GM12878 (cell line): Measurements from ENCODE around the gene MYRFL. TPM values are rescaled to one million over a fixed set of nuclear protein-coding genes. Genes with fewer than 3 reads are reported as not detected.

ENCODE experiments used
- ATAC-seq: fragments of 200-7000 bp; cut with Tn5 transposase; 3 replicates; pipeline ENCODE4 v1.9.1; 2020; ENCODE audit warnings: mild to moderate bottlenecking, moderate library complexity
- BruUV-seq: library from RNA; stranded (reverse); fragments of 400-500 nt; replicated peaks from 2 replicates; lab custom pipeline; 2021; lab: Mats Ljungman, UMichigan
- CTCF ChIA-PET: fragments of 300-600 bp; sonication (Branson Sonifier 250); formaldehyde crosslinking; extraction: SDS; loops from one replicate; lab custom pipeline; 2021; ENCODE audit warnings: inconsistent platforms; lab: Yijun Ruan, JAX
- POLR2A ChIA-PET: fragments of 350-600 bp; formaldehyde crosslinking; extraction: SDS; loops from one replicate; lab custom pipeline; 2021; ENCODE audit warnings: inconsistent platforms; lab: Charles Lee
- RAD21 ChIA-PET: fragments of 300-600 bp; sonication (Branson Sonifier 250); formaldehyde crosslinking; loops from one replicate; lab custom pipeline; 2023; ENCODE audit warnings: antibody characterized with exemption; ENCODE audit not compliant: unreplicated experiment; lab: Charles Lee
- SMC1A ChIA-PET: fragments of 300-600 bp; sonication (Branson Sonifier 250); formaldehyde crosslinking; loops from one replicate; lab custom pipeline; 2023; ENCODE audit not compliant: unreplicated experiment, uncharacterized antibody; lab: Charles Lee
- DNase-seq: peaks from one replicate; pipeline ENCODE4 v3.0.0-alpha.2; 2011; ENCODE audit warnings: low read depth, low spot score
- FAIRE-seq: peaks from 3 replicates; lab custom pipeline; 2011; peaks lifted over from hg19 to GRCh38; lab: Jason Lieb, UNC
- H2AFZ ChIP-seq: 2 replicates; pipeline ENCODE4 v1.6.0; 2011; ENCODE audit warnings: low read depth, low read length, control low read depth; ENCODE audit not compliant: control insufficient read depth
- H3K27ac ChIP-seq: 2 replicates; pipeline ENCODE4 v1.5.1; 2011; ENCODE audit warnings: control low read depth; ENCODE audit not compliant: control insufficient read depth, insufficient read depth
- H3K27me3 ChIP-seq, 2 experiments: replicated peaks in 1 of 2; 2 replicates each; pipeline versions ENCODE4 v1.6.0 to v1.6.1; 2011; ENCODE audit warnings: low read length in 1 of 2; ENCODE audit not compliant: control insufficient read depth in 2 of 2, insufficient read depth in 2 of 2
- H3K36me3 ChIP-seq, 2 experiments: 2 replicates each; pipeline ENCODE4 v1.5.1; 2011; ENCODE audit warnings: low read length in 1 of 2; ENCODE audit not compliant: control insufficient read depth in 2 of 2, insufficient read depth in 2 of 2
- H3K4me1 ChIP-seq: 2 replicates; pipeline ENCODE4 v1.6.1; 2011; ENCODE audit warnings: mild to moderate bottlenecking, low read length, moderate library complexity, mixed read lengths; ENCODE audit not compliant: control insufficient read depth, insufficient read depth
- H3K4me2 ChIP-seq: 2 replicates; pipeline ENCODE4 v1.6.0; 2011; ENCODE audit warnings: control low read depth; ENCODE audit not compliant: control insufficient read depth, insufficient read depth
- H3K4me3 ChIP-seq: fragments of 200-600 bp; sonication (generic); 2 replicates; pipeline ENCODE4 v1.5.1; 2016
- H3K79me2 ChIP-seq: 2 replicates; pipeline ENCODE4 v1.6.0; 2011; ENCODE audit warnings: low read length; ENCODE audit not compliant: control insufficient read depth, insufficient read depth
- H3K9ac ChIP-seq: 2 replicates; pipeline ENCODE4 v1.8.0; 2011; ENCODE audit warnings: low read length, control low read depth, mixed read lengths; ENCODE audit not compliant: control insufficient read depth, insufficient read depth
- H3K9me3 ChIP-seq: replicated peaks from 3 replicates; pipeline ENCODE4 v1.5.1; 2011; ENCODE audit warnings: mild to moderate bottlenecking, low read length; ENCODE audit not compliant: control insufficient read depth, insufficient read depth
- H4K20me1 ChIP-seq: 2 replicates; pipeline ENCODE4 v1.6.0; 2011; ENCODE audit not compliant: control insufficient read depth, insufficient read depth
- DPF2 ChIP-seq: fragments of 450-650 bp; IDR thresholded peaks from 2 replicates; pipeline ENCODE4 v1.6.1; 2017; ENCODE audit warnings: mild to moderate bottlenecking
- PML ChIP-seq: IDR thresholded peaks from 2 replicates; pipeline ENCODE4 v1.6.1; 2012; ENCODE audit warnings: low read length, inconsistent platforms
- RELA ChIP-seq: fragments of 450-650 bp; IDR thresholded peaks from 2 replicates; pipeline ENCODE4 v1.8.0; 2014; ENCODE audit warnings: borderline replicate concordance; ENCODE audit not compliant: partially characterized antibody
- TBL1XR1 ChIP-seq: IDR thresholded peaks from 2 replicates; pipeline ENCODE4 v1.6.1; 2012; ENCODE audit warnings: low read depth, low read length, improper control_type of control experiment
- ZBTB11 ChIP-seq: fragments of 450-650 bp; formaldehyde crosslinking; IDR thresholded peaks from 2 replicates; pipeline ENCODE4 v1.5.0; 2022; ENCODE audit warnings: mild to moderate bottlenecking, missing genetic modification characterization
- ZNF687 ChIP-seq: fragments of 450-650 bp; IDR thresholded peaks from 2 replicates; pipeline ENCODE4 v1.6.1; 2017; ENCODE audit warnings: mild to moderate bottlenecking, moderate library complexity
- WGBS: methylation state at CpG from one replicate; pipeline ENCODE4 v1.1.6; 2016; ENCODE audit warnings: low lambda C conversion rate; ENCODE audit not compliant: insufficient replicate concordance, insufficient coverage; ENCODE audit errors: missing lambda C conversion rate; 5-methylcytosine and 5-hydroxymethylcytosine counted together
- in situ Hi-C: fragments of 300-500 bp; cut with MboI; formaldehyde crosslinking; loops from 9 replicates; pipeline ENCODE4 v1.14.3; 2018; ENCODE audit warnings: mixed read lengths
- intact Hi-C: fragments of 100-400 bp; cut with micrococcal nuclease; formaldehyde crosslinking; loops from one replicate; pipeline ENCODE4 v1.14.2; 2022; ENCODE audit not compliant: unreplicated experiment
- polyA plus RNA-seq, 11 experiments: library from polyadenylated mRNA; depleted of rRNA in 4 of 11; unstranded in 6 of 11; stranded (reverse) in 5 of 11; fragments of >200 nt; fragmentation: Nextera tagmentation in 4 of 11; fragmentation: Illumina TruSeq in 1 of 11; extraction: Ambion mirVana in 4 of 11; extraction: Trizol in 1 of 11; gene quantifications; 1 replicate in 1 of 11; 2 replicates in 10 of 11; pipeline versions ENCODE4 v1.2.1 to v1.2.3, GENCODE V29; 2011 to 2016; ENCODE audit warnings: inconsistent platforms in 2 of 11, missing spikeins in 2 of 11, low read depth in 1 of 11
- total RNA-seq, 4 experiments: library from RNA; depleted of rRNA in 3 of 4; stranded (reverse); fragments of >200 nt in 3 of 4; fragmentation: Illumina TruSeq in 1 of 4; extraction: Trizol in 1 of 4; gene quantifications; 2 replicates each; pipeline versions ENCODE4 v1.2.1 to v1.2.3, GENCODE V29; 2013 to 2021
- TF ChIP-seq, protein P1 (sequence below): fragments of 450-650 bp; IDR thresholded peaks from 2 replicates; pipeline ENCODE4 v1.6.1; 2017; ENCODE audit warnings: mild to moderate bottlenecking, moderate library complexity
- TF ChIP-seq, protein P2 (sequence below): fragments of 450-650 bp; IDR thresholded peaks from 2 replicates; pipeline ENCODE4 v1.6.1; 2016; ENCODE audit warnings: mild to moderate bottlenecking

Gene MYRFL
- total and polyA plus RNA-seq, 10 of the 15 experiments (the other 5 are each of a cell fraction or from before 2014, with no cell fraction given) = 0.24 to 1.8 (median 0.64) TPM

GRCh38 chr12:69915964-69916363, 90.9 kb downstream of the MYRFL start (continued):
- TF ChIP-seq, protein P1, sequence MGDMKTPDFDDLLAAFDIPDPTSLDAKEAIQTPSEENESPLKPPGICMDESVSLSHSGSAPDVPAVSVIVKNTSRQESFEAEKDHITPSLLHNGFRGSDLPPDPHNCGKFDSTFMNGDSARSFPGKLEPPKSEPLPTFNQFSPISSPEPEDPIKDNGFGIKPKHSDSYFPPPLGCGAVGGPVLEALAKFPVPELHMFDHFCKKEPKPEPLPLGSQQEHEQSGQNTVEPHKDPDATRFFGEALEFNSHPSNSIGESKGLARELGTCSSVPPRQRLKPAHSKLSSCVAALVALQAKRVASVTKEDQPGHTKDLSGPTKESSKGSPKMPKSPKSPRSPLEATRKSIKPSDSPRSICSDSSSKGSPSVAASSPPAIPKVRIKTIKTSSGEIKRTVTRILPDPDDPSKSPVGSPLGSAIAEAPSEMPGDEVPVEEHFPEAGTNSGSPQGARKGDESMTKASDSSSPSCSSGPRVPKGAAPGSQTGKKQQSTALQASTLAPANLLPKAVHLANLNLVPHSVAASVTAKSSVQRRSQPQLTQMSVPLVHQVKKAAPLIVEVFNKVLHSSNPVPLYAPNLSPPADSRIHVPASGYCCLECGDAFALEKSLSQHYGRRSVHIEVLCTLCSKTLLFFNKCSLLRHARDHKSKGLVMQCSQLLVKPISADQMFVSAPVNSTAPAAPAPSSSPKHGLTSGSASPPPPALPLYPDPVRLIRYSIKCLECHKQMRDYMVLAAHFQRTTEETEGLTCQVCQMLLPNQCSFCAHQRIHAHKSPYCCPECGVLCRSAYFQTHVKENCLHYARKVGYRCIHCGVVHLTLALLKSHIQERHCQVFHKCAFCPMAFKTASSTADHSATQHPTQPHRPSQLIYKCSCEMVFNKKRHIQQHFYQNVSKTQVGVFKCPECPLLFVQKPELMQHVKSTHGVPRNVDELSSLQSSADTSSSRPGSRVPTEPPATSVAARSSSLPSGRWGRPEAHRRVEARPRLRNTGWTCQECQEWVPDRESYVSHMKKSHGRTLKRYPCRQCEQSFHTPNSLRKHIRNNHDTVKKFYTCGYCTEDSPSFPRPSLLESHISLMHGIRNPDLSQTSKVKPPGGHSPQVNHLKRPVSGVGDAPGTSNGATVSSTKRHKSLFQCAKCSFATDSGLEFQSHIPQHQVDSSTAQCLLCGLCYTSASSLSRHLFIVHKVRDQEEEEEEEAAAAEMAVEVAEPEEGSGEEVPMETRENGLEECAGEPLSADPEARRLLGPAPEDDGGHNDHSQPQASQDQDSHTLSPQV = no peak

DNA sequence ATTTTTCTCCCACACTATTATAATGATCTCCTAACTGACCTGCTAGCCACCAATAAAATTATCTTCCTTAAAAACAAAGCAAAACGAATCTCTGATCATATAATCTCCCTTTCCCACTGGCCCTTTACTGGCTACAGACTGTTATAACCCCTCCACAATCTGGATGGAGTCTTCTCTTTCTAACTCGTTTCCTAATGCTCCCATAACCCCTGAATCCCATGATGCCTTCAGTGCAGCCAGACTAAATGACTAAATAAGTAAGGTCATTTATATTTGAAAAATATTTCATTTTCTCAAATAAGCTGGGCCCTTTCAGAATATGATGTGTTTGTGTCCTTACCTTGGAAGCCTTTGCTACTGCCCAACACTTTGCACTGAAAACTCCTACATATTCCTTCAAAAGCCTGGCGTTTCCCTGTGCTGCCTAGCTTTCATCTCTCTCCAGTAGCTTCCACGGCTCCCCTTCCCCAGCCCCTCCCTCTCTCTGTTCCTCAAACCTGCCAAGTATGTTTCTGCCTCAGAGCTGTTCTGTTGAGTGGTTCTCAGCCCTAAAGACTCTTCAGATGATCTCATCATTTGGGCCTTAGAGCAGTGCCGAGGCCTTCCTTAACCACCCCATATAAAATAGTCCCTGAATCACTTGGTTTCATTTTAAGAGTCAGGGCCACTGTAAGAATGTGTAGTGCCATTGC, 91.7 kb downstream of the MYRFL start:
- Histone ChIP-seq H3K4me2 (no peak overlapping the region), H3K36me3 (no peaks in the 10 kb centered on the region), H3K4me3 (no peak overlapping the region), H3K27me3 (no peaks in the 10 kb centered on the region), H4K20me1 (no peaks in the 10 kb centered on the region), H3K27ac (no peak overlapping the region), H3K4me1 (no peaks in the 10 kb centered on the region), H3K9me3 (no peaks in the 10 kb centered on the region; the same call in 1 of the 3 replicates), H3K79me2 (no peaks in the 10 kb centered on the region), H3K9ac (no peak overlapping the region), H2AFZ (no peak overlapping the region)
- POLR2A ChIA-PET = no interaction called here
- CTCF ChIA-PET = interaction anchor here (1.5 kb wide), 1 partner anchor 16 kb away, joined by 5 read pairs; no protein-coding TSS in a partner anchor
- in situ Hi-C loops = no loop called here
- 50% methylated on average over 5 of the region's 5 CpGs for WGBS
- no peak for DNase-seq
- no TSS peak for BruUV-seq
- intact Hi-C loops = no loop called here
- FAIRE-seq = no peak
- RAD21 ChIA-PET = no interaction called here
- SMC1A ChIA-PET = no interaction called here
- no peak for ATAC-seq
- TF ChIP-seq PML (no peak), TBL1XR1 (no peak), ZNF687 (no peak), DPF2 (no peak), RELA (no peak), ZBTB11 (CRISPR knock-in tag) (no peak)
- TF ChIP-seq, protein P2, sequence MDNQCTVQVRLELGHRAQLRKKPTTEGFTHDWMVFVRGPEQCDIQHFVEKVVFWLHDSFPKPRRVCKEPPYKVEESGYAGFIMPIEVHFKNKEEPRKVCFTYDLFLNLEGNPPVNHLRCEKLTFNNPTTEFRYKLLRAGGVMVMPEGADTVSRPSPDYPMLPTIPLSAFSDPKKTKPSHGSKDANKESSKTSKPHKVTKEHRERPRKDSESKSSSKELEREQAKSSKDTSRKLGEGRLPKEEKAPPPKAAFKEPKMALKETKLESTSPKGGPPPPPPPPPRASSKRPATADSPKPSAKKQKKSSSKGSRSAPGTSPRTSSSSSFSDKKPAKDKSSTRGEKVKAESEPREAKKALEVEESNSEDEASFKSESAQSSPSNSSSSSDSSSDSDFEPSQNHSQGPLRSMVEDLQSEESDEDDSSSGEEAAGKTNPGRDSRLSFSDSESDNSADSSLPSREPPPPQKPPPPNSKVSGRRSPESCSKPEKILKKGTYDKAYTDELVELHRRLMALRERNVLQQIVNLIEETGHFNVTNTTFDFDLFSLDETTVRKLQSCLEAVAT = no peak
